GM18526 (cell line): ENCODE measurements around the gene SP140L.

ENCODE experiments used
- POLR2A ChIP-seq: IDR thresholded peaks from 3 replicates; pipeline ENCODE4 v1.6.1; 2011; ENCODE audit not compliant: insufficient read length; ENCODE audit errors: extremely low read depth

SP140L gene

DNA sequence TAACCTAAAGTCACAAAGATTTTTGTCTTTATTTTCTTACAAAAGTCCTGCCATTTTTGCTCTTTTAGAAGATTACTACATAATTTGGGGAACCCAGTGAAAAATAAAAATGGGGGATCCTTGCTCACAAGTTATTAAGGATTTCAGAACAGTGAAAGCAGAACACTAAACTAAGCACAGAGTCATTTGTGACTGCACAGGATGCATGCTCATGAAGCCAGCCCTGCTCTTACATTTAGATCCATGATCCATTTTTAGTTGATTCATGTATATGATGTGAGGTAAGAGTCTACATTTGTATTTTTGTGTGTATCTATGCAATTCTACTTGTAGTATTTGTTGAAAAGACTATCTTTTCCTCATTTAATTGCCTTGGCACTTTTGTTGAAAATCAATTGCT is 21.8 kb downstream of the SP140L start:
- TF ChIP-seq POLR2A = no peak

DNA sequence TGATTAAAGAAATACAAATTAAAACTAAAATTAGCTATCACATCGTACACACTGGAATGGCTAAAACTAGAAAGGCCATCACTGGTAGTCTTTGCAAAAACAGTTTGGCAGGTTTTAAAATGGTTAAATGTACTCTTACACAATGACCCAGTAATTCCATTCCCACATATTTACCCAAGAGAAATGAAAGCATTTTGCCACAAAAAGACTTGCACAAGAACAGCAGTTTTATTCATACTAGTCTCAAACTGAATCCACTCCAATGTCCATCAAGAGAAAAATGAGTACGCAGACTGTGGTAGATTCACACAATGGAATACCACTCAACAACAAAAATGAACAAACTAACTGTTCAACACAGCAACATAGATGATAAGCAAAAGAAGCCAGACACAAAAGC is 29.1 kb downstream of the SP140L start:
- no peak for TF ChIP-seq POLR2A

- no peak for TF ChIP-seq POLR2A
Measured at GRCh38 chr2:230358305-230358704, 31.3 kb downstream of the SP140L start.

GRCh38 chr2:230360028-230360427 is 33.0 kb downstream of the SP140L start:
- no peak for TF ChIP-seq POLR2A

- no peak for TF ChIP-seq POLR2A
Measured at GRCh38 chr2:230362030-230362691, 35.2 kb downstream of the SP140L start.

GRCh38 chr2:230382108-230382507 is 55.1 kb downstream of the SP140L start:
- TF ChIP-seq POLR2A = no peak

- TF ChIP-seq POLR2A = no peak
Measured at GRCh38 chr2:230383453-230383852, 56.5 kb downstream of the SP140L start.

DNA sequence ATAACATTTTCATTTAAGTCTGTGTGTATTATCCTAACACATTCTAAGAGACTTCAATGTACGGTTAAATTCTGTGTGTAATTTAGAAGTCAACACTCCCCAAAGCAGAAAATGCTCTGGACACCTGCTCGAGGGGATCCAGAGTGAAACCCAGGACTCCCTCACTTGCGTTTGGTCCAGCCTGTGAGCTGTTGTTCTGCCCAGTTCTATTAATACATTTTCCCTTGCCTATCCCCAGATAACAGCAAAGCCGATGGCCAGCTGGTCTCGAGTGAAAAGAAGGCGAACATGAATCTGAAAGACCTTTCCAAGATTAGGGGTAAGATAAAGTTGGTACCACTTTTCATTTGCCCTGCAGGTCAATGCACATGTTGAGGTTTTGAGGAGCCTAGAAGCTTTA is 58.0 kb downstream of the SP140L start:
- no peak for TF ChIP-seq POLR2A

DNA sequence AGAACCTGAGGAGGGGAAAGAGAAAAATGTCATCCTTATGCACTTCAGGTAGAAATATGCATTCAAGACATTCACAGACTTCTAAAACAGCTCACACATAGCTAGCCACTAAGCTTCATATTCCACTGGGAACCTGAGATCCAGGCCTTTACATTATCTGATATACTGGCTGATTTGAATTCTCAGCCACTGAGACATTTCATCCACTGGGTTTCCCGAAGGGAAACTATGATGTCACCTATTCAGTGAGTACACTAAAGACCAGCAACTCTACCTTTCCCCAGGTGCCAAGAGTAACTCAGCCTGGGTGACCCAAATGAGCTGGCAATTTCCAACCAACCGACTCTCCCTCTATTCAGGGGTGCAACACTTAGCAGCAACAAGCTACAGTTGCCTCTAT is 67.3 kb downstream of the SP140L start:
- TF ChIP-seq POLR2A = no peak

DNA sequence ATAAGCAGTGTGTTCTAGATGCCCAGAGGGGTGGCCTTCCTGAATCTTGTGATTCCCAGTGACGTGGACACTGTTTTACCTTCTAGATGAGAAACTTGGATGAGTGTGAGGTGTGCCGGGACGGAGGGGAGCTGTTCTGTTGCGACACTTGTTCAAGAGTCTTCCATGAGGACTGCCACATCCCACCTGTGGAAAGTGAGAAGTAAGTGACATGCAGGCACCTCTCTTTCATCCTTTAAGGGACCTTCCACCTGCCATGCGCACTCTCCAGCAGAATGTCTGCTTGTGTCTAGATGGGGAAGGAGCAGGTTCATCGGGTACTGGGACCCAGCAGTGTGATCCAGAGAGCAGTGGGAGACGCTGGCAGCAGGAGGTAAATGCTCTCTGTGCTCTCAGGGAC is 73.0 kb downstream of the SP140L start:
- no peak for TF ChIP-seq POLR2A

DNA sequence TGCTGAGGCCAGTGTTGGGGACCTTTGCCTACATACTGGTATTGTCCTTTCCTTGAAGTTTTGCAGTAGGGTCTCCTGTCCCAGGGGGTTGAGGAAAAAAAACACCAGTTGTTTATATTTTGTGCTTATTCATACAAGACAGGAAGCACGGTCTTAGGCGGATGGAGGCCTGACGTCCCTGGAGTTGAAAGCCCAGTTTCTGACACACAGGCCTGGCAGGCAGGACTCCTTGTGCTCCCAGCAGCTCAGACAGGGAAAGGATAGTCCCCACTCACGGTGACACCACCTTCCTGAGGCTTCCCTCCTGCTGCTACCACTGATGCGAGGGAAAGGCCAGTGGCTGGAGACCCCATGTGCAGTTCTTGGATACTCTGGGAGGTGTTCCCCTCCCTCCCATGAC is 73.5 kb downstream of the SP140L start:
- no peak for TF ChIP-seq POLR2A

GRCh38 chr2:230403746-230404145 is 76.8 kb downstream of the SP140L start:
- no peak for TF ChIP-seq POLR2A

DNA sequence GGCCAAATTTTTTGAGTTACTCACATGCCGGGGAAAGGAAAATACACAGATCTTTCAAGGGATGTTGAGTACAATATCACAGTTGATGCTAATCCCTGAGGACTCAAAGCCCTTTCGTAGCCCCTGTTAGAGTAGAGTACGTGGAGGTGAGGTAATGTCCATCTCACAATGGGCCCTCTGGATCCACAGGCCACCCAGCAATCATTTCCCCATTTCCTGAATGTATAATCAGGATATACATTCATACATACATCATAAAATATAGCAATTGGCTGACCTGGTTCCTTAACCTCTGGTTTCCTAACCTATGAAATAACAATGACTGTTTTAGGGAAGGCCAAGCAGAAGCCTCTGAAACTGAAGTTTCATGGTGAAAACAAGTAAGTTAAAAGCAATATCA is 78.8 kb downstream of the SP140L start:
- TF ChIP-seq POLR2A = no peak

DNA sequence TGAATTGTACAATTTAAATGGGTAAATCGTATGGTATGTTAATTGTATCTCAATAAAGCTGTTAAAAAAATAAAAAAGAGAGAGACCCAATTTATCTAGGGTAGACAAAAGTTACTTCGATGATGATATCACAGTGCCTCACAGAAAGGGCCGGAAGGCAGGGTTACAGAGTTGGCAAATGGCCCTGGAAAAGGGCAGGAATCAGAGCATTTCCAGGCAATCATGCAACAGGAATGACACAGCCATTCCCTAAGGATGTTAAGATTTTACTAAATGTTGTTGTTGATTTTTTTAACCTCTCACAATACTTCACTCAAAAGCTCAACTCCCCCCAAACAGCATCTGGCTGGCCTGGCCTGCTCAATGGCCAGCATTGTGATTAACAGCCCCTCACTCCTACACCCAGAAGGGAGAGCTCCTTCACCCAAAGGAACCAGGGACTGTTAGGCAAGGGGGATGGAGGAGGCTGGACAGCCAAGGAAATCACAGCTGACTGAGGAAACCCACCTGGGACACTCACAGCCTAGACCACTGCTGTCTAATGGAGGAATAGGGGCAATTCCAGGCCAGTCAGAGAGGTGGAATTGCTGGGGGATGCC is 81.3 kb downstream of the SP140L start:
- TF ChIP-seq POLR2A = no peak

GRCh38 chr2:230410263-230410662 is 83.3 kb downstream of the SP140L start:
- no peak for TF ChIP-seq POLR2A

GRCh38 chr2:230410861-230411569 is 84.0 kb downstream of the SP140L start:
- TF ChIP-seq POLR2A = no peak
